Endodermal cell (in vitro differentiated cells): ENCODE measurements around the gene RHCE. TPM values are rescaled to one million over a fixed set of nuclear protein-coding genes. Genes with fewer than 3 reads are reported as not detected.
"Not testable (repeated sequence)": the region's sequence is repeated elsewhere in the genome, so short reads cannot be mapped to it uniquely, and the experiment has no call there.

Experiments used
- DNase-seq: peaks from one replicate; pipeline ENCODE4 v3.0.0-alpha.2; 2017
- H3K27ac ChIP-seq: 2 replicates; pipeline ENCODE4 v1.5.1; 2013; ENCODE audit warnings: mild to moderate bottlenecking, low read depth, low read length, moderate library complexity
- H3K27me3 ChIP-seq: 2 replicates; pipeline ENCODE4 v1.6.1; 2013; ENCODE audit warnings: mild to moderate bottlenecking, low read length, moderate library complexity; ENCODE audit not compliant: insufficient read depth, control insufficient read depth, poor library complexity, severe bottlenecking
- H3K36me3 ChIP-seq: 2 replicates; pipeline ENCODE4 v1.7.0; 2013; ENCODE audit warnings: mild to moderate bottlenecking, low read length, moderate library complexity; ENCODE audit not compliant: control insufficient read depth, insufficient read depth
- H3K4me1 ChIP-seq: one replicate; pipeline ENCODE4 v1.7.0; 2013; ENCODE audit warnings: low read length; ENCODE audit not compliant: control insufficient read depth, insufficient read depth
- H3K4me3 ChIP-seq: 2 replicates; pipeline ENCODE4 v1.5.1; 2013; ENCODE audit warnings: mild to moderate bottlenecking, low read length, moderate library complexity
- H3K9ac ChIP-seq: 2 replicates; pipeline ENCODE4 v1.6.1; 2013; ENCODE audit warnings: mild to moderate bottlenecking, low read length, moderate library complexity; ENCODE audit not compliant: poor library complexity, severe bottlenecking; ENCODE audit errors: extremely low read depth
- H3K9me3 ChIP-seq: 2 replicates; pipeline ENCODE4 v1.6.1; 2013; ENCODE audit warnings: mild to moderate bottlenecking, low read length, moderate library complexity; ENCODE audit not compliant: control insufficient read depth
- H3K27ac Mint-ChIP-seq: 2 replicates; pipeline ENCODE4 v1.8.0; 2020; ENCODE audit warnings: mixed read lengths
- H3K27me3 Mint-ChIP-seq: 2 replicates; pipeline ENCODE4 v1.8.0; 2021; ENCODE audit warnings: mild to moderate bottlenecking, mixed read lengths; ENCODE audit not compliant: insufficient read depth
- H3K36me3 Mint-ChIP-seq: 2 replicates; pipeline ENCODE4 v1.8.0; 2020; ENCODE audit warnings: low read depth, mixed read lengths
- H3K4me1 Mint-ChIP-seq: 2 replicates; pipeline ENCODE4 v1.8.0; 2020; ENCODE audit warnings: mixed read lengths
- H3K4me3 Mint-ChIP-seq: 2 replicates; pipeline ENCODE4 v1.8.0; 2020; ENCODE audit warnings: mild to moderate bottlenecking, moderate library complexity, mixed read lengths
- H3K9me3 Mint-ChIP-seq: 2 replicates; pipeline ENCODE4 v1.8.0; 2020; ENCODE audit warnings: mild to moderate bottlenecking, mixed read lengths
- WGBS, 2 experiments: methylation state at CpG; one replicate each; pipeline versions ENCODE4 v1.1.5 to v1.1.7; 2013; ENCODE audit warnings: missing lambda C conversion rate in 2 of 2, mixed read lengths in 1 of 2; ENCODE audit not compliant: insufficient coverage in 1 of 2, insufficient read length in 1 of 2; 5-methylcytosine and 5-hydroxymethylcytosine counted together
- total RNA-seq, 2 donors: library from RNA; stranded (reverse); fragmentation: NEBNext Ultra II Directional in 1 of 2; extraction: Animal tissue kit (Norgen Biotek cat#: 25700) in 1 of 2; gene quantifications; 2 replicates in 1 of 2; 3 replicates in 1 of 2; pipeline ENCODE4 v1.2.1, GENCODE V29; 2021

RHCE gene
- total RNA-seq, 2 donors from 2014 or later: 0.33 to 0.40 TPM

DNA sequence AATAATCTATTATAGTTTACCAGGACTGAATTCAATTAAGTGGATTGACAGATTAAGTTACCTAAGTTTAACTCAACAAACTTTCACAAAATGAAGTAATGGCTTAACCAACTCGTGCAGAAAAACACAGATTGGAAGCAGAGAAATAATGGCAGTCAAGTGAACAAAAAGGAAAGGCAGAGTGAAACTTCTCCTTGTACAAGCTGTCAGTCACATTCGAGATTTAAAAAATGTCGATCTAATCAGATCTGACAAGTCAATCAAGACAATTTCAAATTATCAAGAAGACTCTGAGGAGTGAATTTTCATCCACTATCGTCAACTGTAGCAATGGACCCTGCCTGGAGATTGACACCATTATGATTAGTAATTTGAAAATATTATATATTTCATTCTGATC lies 3.3 kb downstream of the RHCE start:
- not testable (repeated sequence) for H3K4me3 Mint-ChIP-seq, H3K4me1 ChIP-seq, H3K27me3 ChIP-seq, H3K27ac Mint-ChIP-seq, H3K4me3 ChIP-seq, DNase-seq, H3K27ac ChIP-seq, H3K9me3 ChIP-seq, H3K4me1 Mint-ChIP-seq, H3K9me3 Mint-ChIP-seq, H3K36me3 Mint-ChIP-seq, H3K9ac ChIP-seq, H3K36me3 ChIP-seq, H3K27me3 Mint-ChIP-seq
- WGBS, 2 experiments: 83 to 92% methylated on average over 1 to 3 of the region's 4 CpGs

DNA sequence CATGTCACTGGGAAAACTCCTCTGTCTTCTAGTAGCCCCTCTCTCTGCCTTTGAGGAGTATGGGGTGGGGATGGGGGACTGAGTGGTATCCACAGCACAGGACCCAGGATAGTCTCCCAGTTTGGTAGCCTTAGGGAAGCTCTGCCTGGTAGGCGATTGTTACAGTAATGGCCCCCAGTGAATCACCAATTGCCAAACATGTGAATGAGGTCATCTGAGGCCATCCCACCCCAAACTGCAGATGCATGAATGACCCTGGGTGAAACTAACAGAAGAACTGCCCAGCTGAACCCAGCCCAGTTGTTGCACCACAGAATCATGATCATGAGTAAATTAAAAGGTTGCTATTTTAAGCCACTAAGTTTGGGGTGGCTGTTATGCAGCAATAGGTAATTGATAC lies 6.0 kb downstream of the RHCE start:
- DNase-seq, H3K27me3 Mint-ChIP-seq, H3K9me3 ChIP-seq, H3K4me1 Mint-ChIP-seq, H3K27me3 ChIP-seq, H3K9ac ChIP-seq, H3K27ac Mint-ChIP-seq, H3K9me3 Mint-ChIP-seq, H3K27ac ChIP-seq, H3K36me3 ChIP-seq, H3K4me3 ChIP-seq, H3K4me3 Mint-ChIP-seq, H3K4me1 ChIP-seq, H3K36me3 Mint-ChIP-seq: not testable (repeated sequence)
- 100% methylated on average over 1 of the region's 1 CpG; no CpG with 5 or more reads in 1 of the 2 experiments for WGBS, 2 experiments

DNA sequence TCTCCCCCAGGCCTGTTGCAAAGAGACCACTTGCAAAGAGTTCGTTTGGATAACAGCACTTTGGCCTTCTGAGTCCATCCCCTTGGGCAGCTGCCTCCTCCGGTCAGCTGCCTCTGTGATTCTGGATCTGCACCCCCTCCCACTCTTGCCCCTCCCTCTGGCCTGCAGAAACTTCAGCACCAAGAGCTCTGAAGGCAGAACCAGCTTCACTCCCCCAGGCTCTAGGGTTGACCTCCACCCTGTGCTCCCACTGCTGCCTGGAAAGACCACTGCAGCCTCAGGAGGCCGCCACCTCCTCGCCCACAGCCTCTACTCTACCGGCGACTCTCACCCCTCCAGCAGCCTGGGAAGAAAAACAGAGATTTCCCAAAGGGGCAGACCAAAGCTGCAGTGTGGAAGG lies 6.5 kb downstream of the RHCE start:
- H3K4me1 ChIP-seq, H3K36me3 Mint-ChIP-seq, H3K4me1 Mint-ChIP-seq, H3K27me3 ChIP-seq, H3K9me3 ChIP-seq, H3K36me3 ChIP-seq, H3K4me3 ChIP-seq, H3K4me3 Mint-ChIP-seq, H3K27ac ChIP-seq, H3K9me3 Mint-ChIP-seq, H3K27ac Mint-ChIP-seq, H3K27me3 Mint-ChIP-seq, DNase-seq, H3K9ac ChIP-seq: not testable (repeated sequence)
- 92% methylated on average over 2 of the region's 6 CpGs; no CpG with 5 or more reads in 1 of the 2 experiments for WGBS, 2 experiments

DNA sequence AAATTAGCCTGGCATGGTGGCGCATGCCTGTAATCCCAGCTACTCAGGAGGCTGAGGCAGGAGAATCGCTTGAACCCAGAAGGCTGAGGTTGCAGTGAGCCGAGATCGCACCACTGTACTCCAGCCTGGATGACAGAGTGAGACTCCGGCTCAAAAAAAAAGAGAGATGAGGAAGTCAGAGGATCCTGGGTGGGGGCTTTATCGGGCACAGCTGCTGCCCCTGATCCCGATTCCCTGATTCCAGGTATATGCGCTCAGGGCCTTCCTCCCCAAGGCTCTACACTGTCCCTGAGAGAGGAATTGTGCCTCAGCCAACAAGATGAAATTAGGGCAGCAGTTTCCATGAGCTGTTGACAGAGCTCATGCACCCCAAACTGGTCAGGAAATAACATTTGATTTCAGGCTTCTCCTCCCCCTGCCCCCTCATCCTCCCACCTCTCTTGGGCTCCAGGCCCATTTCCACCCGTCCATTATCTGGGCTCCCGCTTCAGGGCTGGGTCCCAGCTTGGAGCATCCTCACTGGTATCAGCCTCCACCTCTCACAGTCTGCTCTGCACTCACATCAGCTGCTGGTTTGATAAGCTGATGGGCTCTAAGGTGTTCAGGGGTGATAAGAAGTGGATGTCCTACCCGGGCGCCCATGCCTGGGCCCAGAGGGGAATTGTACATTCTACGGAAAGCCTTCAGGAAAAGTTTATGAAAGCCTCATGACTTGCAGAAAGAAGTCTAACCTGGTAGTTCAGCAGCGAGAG lies 7.6 kb downstream of the RHCE start:
- H3K4me3 Mint-ChIP-seq, H3K9ac ChIP-seq, H3K27me3 ChIP-seq, H3K27ac Mint-ChIP-seq, H3K9me3 ChIP-seq, H3K36me3 Mint-ChIP-seq, DNase-seq, H3K9me3 Mint-ChIP-seq, H3K4me1 ChIP-seq, H3K4me3 ChIP-seq, H3K36me3 ChIP-seq, H3K27ac ChIP-seq, H3K4me1 Mint-ChIP-seq, H3K27me3 Mint-ChIP-seq: not testable (repeated sequence)
- 96 to 100% methylated on average over 2 to 10 of the region's 14 CpGs for WGBS, 2 experiments

DNA sequence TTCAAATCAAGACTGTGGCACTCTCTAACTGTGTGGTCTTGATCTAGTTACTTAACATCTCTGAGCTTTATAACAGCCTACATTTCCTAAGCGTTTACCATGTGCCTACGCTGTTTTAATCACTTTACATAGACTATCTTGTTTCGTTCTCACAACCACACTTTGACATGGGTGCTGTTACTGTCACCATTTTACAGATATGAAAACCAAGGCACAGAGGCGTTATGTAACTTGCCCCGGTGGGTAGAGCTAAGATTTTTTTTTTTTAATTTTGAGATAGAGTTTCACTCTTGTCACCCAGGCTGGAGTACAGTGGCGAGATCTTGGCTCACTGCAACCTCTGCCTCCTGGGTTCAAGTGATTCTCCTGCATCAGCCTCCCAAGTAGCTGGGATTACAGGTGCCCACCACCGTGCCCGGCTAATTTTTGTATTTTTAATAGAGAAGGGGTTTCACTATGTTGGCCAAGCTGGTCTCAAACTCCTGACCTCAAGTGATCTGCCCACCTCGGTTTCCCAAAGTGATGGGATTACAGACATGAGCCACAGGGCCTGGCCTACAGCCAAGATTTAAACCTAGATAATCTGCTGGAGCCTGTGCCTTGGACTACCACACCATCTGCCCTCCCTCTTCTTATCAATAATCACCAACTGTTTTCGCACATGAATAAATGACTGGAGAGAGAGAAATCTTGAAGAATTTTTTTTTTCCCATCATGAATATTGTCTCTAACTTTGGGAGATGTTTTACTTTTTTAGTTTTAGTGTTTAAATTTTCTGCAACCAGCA lies 10.8 kb downstream of the RHCE start:
- H3K36me3 ChIP-seq, H3K36me3 Mint-ChIP-seq, H3K9me3 ChIP-seq, H3K9me3 Mint-ChIP-seq, H3K4me1 Mint-ChIP-seq, H3K4me3 Mint-ChIP-seq, DNase-seq, H3K4me3 ChIP-seq, H3K4me1 ChIP-seq, H3K27me3 ChIP-seq, H3K27ac Mint-ChIP-seq, H3K9ac ChIP-seq, H3K27ac ChIP-seq, H3K27me3 Mint-ChIP-seq: not testable (repeated sequence)
- WGBS, 2 experiments: 87 to 91% methylated on average over 5 to 6 of the region's 10 CpGs

DNA sequence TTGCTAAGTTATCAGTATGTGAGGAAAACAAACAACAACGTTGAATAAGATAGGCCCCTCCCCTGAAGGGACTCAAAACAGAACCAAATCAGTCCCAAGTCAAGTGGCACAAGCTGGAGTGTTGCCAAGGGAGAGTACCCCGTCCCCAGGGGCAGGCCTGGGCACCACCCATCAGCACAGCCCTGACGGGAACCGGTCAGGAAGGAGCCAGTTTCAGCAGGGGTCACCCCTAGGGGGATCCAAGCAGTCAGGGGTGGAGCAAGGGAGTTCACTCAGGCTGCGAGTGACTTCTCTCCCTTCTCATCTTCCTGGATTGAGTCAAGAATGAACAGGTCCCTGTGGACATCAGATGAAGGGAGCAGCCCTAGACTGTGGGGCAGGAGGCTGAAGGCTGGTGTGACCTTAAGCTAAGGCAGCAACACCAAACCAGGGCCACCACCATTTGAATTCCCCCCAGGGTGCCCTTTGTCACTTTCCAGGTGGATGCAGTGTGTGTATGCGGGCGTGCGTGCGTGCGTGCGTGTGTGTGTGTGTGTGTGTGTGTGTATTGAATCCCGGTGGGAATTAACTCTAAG lies 14.8 kb downstream of the RHCE start:
- H3K9me3 ChIP-seq, H3K4me3 Mint-ChIP-seq, H3K27ac Mint-ChIP-seq, DNase-seq, H3K4me1 ChIP-seq, H3K4me3 ChIP-seq, H3K36me3 Mint-ChIP-seq, H3K27ac ChIP-seq, H3K27me3 ChIP-seq, H3K9me3 Mint-ChIP-seq, H3K4me1 Mint-ChIP-seq, H3K9ac ChIP-seq, H3K36me3 ChIP-seq: not testable (repeated sequence)
- peaks cover 14% of the 10 kb centered on the region for H3K27me3 Mint-ChIP-seq
- no CpG with 5 or more reads among the region's 12 CpGs for WGBS, 2 experiments
